Measurements from ENCODE around the gene SOX6.

DNA sequence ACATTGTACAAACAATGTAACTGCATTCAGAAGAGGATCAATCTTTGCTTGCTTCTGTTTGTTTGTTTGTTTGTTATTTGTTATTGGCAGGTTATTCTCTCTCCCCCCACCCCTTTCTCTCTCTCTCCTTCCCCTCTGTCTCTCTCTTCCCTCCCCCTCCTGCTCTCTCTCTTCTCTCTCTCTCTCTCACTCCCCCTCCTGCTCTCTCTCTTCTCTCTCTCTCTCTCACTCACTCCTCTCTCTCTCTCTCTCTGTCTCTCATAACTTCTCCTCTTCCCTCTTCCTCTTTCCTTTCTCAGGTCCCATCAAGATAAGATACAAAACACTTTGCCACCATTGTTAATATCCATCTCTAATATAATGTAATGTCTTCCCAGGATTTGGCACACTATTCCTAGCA, 236.3 kb downstream of the SOX6 start:
- TF ChIP-seq, protein P1, sequence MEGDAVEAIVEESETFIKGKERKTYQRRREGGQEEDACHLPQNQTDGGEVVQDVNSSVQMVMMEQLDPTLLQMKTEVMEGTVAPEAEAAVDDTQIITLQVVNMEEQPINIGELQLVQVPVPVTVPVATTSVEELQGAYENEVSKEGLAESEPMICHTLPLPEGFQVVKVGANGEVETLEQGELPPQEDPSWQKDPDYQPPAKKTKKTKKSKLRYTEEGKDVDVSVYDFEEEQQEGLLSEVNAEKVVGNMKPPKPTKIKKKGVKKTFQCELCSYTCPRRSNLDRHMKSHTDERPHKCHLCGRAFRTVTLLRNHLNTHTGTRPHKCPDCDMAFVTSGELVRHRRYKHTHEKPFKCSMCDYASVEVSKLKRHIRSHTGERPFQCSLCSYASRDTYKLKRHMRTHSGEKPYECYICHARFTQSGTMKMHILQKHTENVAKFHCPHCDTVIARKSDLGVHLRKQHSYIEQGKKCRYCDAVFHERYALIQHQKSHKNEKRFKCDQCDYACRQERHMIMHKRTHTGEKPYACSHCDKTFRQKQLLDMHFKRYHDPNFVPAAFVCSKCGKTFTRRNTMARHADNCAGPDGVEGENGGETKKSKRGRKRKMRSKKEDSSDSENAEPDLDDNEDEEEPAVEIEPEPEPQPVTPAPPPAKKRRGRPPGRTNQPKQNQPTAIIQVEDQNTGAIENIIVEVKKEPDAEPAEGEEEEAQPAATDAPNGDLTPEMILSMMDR (IDR thresholded peaks at IDR 0.05; ENCODE audit: insufficient read depth, low read depth, low read length) = no peak
- TF ChIP-seq EZH2 (IDR thresholded peaks at IDR 0.05; ENCODE audit: insufficient read depth, low read length) = no peak

Measured in astrocyte (in vitro differentiated cells and primary cell).